PFSK-1 (cell line): ENCODE measurements around the gene C19orf47.

Source experiments
- FOXP2 ChIP-seq: optimal IDR thresholded peaks from 2 replicates; pipeline ENCODE3; 2011; ENCODE audit warnings: borderline replicate concordance, control low read depth, inconsistent platforms; ENCODE audit not compliant: insufficient read depth; ENCODE audit errors: extremely low read length, extremely low read depth
- POLR2AphosphoS5 ChIP-seq: IDR thresholded peaks from 2 replicates; pipeline ENCODE4 v1.6.1; 2012; ENCODE audit warnings: low read depth, mild to moderate bottlenecking, control low read depth, low read length, moderate library complexity
- SIN3A ChIP-seq: IDR thresholded peaks from 2 replicates; pipeline ENCODE4 v1.6.1; 2012; ENCODE audit warnings: mild to moderate bottlenecking, low read length, moderate library complexity, borderline replicate concordance; ENCODE audit not compliant: insufficient read depth
- TAF1 ChIP-seq: IDR thresholded peaks from 2 replicates; pipeline ENCODE4 v1.6.1; 2012; ENCODE audit warnings: low read length, control low read depth, borderline replicate concordance; ENCODE audit not compliant: insufficient read depth

- TF ChIP-seq POLR2AphosphoS5 (no peak), TAF1 (no peak), FOXP2 (no peak), SIN3A (no peak)
Observed at GRCh38 chr19:40390084-40390742, 42.0 kb upstream of the C19orf47 start, which contains the start of gene HIPK4.
